Fibroblast of lung (primary cell): ENCODE data around the gene SLC9A3. TPM values are rescaled to one million over a fixed set of nuclear protein-coding genes. Genes with fewer than 3 reads are reported as not detected.
"Not testable (repeated sequence)": the region's sequence is repeated elsewhere in the genome, so short reads cannot be mapped to it uniquely, and the experiment has no call there.

Experiments
- DNase-seq, 2 donors: peaks; one replicate each; pipeline versions ENCODE4 v3.0.0 to v3.0.0-alpha.2; 2010; ENCODE audit warnings: low read depth in 2 of 2
- H2AFZ ChIP-seq: 2 replicates; pipeline ENCODE4 v1.5.1; 2012; ENCODE audit warnings: low read length, control low read depth, inconsistent platforms
- H3K27ac ChIP-seq: 2 replicates; pipeline ENCODE4 v1.5.1; 2011; ENCODE audit warnings: low read length, control low read depth; ENCODE audit not compliant: insufficient read depth
- H3K27me3 ChIP-seq: 2 replicates; pipeline ENCODE4 v1.5.1; 2011; ENCODE audit warnings: mild to moderate bottlenecking, low read length; ENCODE audit not compliant: control insufficient read depth, insufficient read depth
- H3K36me3 ChIP-seq: 2 replicates; pipeline ENCODE4 v1.5.1; 2011; ENCODE audit warnings: low read length; ENCODE audit not compliant: control insufficient read depth, insufficient read depth
- H3K4me1 ChIP-seq: 2 replicates; pipeline ENCODE4 v1.5.1; 2011; ENCODE audit warnings: low read length; ENCODE audit not compliant: control insufficient read depth, insufficient read depth; ENCODE audit errors: extremely low read depth
- H3K4me2 ChIP-seq: 2 replicates; pipeline ENCODE4 v1.5.1; 2011; ENCODE audit warnings: low read length, control low read depth; ENCODE audit not compliant: insufficient read depth; ENCODE audit errors: extremely low read depth
- H3K4me3 ChIP-seq, 4 experiments: fragments of 200-600 bp in 1 of 4; sonication (generic) in 1 of 4; replicated peaks in 1 of 4; 2 replicates each; pipeline ENCODE4 v1.5.1; 2011 to 2016; ENCODE audit warnings: low read length in 4 of 4, low read depth in 3 of 4, mild to moderate bottlenecking in 3 of 4, control low read depth in 2 of 4, inconsistent platforms in 1 of 4, mixed read lengths in 1 of 4; ENCODE audit not compliant: insufficient read depth in 1 of 4; ENCODE audit errors: control extremely low read depth in 1 of 4
- H3K79me2 ChIP-seq: 2 replicates; pipeline ENCODE4 v1.5.1; 2012; ENCODE audit warnings: mild to moderate bottlenecking, low read length, inconsistent platforms; ENCODE audit not compliant: control insufficient read depth, insufficient read depth
- H3K9ac ChIP-seq: 2 replicates; pipeline ENCODE4 v1.5.1; 2011; ENCODE audit warnings: mild to moderate bottlenecking, low read length, control low read depth; ENCODE audit not compliant: insufficient read depth
- H3K9me3 ChIP-seq: 2 replicates; pipeline ENCODE4 v1.5.1; 2012; ENCODE audit warnings: low read depth, low read length; ENCODE audit not compliant: control insufficient read depth, insufficient read depth
- H4K20me1 ChIP-seq: 2 replicates; pipeline ENCODE4 v1.5.1; 2011; ENCODE audit warnings: low read length; ENCODE audit not compliant: control insufficient read depth, insufficient read depth; ENCODE audit errors: extremely low read depth
- EZH2 ChIP-seq: IDR thresholded peaks from 2 replicates; pipeline ENCODE4 v1.5.1; 2012; ENCODE audit warnings: low read length, control low read depth, mild to moderate bottlenecking; ENCODE audit errors: missing control alignments
- polyA plus RNA-seq, 2 donors: library from polyadenylated mRNA; depleted of rRNA in 1 of 2; stranded (reverse) in 1 of 2; unstranded in 1 of 2; fragments of >200 nt; gene quantifications; 2 replicates each; pipeline ENCODE4 v1.2.1, GENCODE V29; 2011 to 2012; ENCODE audit warnings: missing spikeins in 1 of 2
- total RNA-seq: library from RNA; depleted of rRNA; stranded (reverse); fragments of >200 nt; gene quantifications from 2 replicates; pipeline ENCODE4 v1.2.1, GENCODE V29; 2014
- TF ChIP-seq, protein P1 (sequence below), 2 donors: IDR thresholded peaks in 1 of 2; conservative IDR thresholded peaks in 1 of 2; 1 replicate in 1 of 2; 2 replicates in 1 of 2; pipeline ENCODE4 v1.5.1; 2011 to 2012; ENCODE audit warnings: low read length in 2 of 2, control low read depth in 1 of 2, inconsistent platforms in 1 of 2, low read depth in 1 of 2, mild to moderate bottlenecking in 1 of 2

The SLC9A3 gene
- total and polyA plus RNA-seq, 2 donors (not counting 1 experiment from before 2014, with no cell fraction given), result 0.50 to 0.84 TPM

DNA sequence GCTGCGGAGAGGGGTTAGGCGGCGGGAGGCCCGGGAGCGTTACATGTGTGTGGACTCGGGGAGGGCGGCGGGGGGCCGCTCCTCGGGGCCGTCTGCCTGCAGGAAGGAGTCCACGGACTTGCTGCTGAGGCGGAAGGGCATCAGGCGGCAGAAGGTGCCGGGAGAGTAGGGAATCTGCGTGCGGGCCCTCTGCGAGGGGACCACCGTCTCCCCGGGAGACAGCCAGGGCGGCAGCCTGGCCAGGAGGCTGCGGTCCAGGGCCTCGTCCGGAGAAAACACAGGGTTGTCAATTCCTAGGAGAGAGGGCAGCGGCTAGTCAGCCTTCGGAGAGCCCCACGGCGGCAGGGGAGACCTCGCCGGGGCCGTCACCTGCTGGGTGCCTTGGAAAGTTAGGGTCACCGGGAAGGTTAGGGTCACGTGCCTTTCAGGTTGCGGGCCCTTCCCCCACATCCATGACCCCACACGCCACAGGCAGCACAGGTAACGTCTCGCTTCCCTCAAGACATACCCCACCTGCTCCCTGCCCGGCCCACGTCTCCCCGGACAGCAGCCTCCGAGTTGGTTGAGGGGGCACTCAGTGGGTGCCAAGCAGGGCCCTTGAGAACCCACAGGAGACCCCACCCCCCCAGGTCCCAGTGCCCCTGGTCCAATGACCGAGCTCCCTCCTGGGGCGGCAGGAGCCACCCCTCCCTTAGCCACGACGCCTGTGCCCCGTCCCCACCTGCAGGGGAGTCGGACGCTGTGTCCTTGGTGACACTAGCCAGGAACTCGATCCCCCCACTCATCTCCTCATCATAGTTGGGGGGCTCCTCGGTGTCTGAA is 49.2 kb downstream of the SLC9A3 start:
- no peaks in the 10 kb centered on the region for H3K9me3 ChIP-seq
- no peaks in the 10 kb centered on the region for H4K20me1 ChIP-seq
- no peaks in the 10 kb centered on the region for H3K4me1 ChIP-seq
- no peak overlapping the region for H2AFZ ChIP-seq
- peaks cover 1% of the 10 kb centered on the region for H3K79me2 ChIP-seq
- H3K4me3 ChIP-seq, result peak overlapping the region in 3 of 4 experiments; percentile 22 to 40 (median 26)
- peak overlapping the region; percentile 85 for H3K4me2 ChIP-seq
- no peak for TF ChIP-seq EZH2
- TF ChIP-seq, protein P1, sequence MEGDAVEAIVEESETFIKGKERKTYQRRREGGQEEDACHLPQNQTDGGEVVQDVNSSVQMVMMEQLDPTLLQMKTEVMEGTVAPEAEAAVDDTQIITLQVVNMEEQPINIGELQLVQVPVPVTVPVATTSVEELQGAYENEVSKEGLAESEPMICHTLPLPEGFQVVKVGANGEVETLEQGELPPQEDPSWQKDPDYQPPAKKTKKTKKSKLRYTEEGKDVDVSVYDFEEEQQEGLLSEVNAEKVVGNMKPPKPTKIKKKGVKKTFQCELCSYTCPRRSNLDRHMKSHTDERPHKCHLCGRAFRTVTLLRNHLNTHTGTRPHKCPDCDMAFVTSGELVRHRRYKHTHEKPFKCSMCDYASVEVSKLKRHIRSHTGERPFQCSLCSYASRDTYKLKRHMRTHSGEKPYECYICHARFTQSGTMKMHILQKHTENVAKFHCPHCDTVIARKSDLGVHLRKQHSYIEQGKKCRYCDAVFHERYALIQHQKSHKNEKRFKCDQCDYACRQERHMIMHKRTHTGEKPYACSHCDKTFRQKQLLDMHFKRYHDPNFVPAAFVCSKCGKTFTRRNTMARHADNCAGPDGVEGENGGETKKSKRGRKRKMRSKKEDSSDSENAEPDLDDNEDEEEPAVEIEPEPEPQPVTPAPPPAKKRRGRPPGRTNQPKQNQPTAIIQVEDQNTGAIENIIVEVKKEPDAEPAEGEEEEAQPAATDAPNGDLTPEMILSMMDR (conservative IDR thresholded peaks at IDR 0.05 in 1 of 2, IDR thresholded peaks at IDR 0.05 in 1 of 2; ENCODE audit: low read depth in 1 of 2, low read length in 2 of 2), result no peak
- peak in 1 of 2 donors; percentile 3 for DNase-seq
- H3K27ac ChIP-seq, result no peak overlapping the region
- H3K36me3 ChIP-seq, result peaks cover 2% of the 10 kb centered on the region
- no peak overlapping the region for H3K9ac ChIP-seq
- peaks cover 6% of the 10 kb centered on the region for H3K27me3 ChIP-seq

DNA sequence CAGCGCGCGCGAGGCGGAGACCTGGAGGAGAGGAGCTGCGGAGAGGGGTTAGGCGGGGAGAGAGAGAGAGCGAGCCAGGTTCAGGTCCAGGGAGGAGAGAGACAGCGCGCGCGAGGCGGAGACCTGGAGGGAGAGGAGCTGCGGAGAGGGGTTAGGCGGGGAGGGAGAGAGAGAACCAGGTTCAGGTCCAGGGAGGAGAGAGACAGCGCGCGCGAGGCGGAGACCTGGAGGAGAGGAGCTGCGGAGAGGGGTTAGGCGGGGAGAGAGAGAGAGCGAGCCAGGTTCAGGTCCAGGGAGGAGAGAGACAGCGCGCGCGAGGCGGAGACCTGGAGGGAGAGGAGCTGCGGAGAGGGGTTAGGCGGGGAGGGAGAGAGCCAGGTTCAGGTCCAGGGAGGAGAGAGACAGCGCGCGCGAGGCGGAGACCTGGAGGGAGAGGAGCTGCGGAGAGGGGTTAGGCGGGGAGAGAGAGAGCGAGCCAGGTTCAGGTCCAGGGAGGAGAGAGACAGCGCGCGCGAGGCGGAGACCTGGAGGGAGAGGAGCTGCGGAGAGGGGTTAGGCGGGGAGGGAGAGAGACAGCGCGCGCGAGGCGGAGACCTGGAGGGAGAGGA is 49.9 kb downstream of the SLC9A3 start:
- peak in 1 of 2 donors; percentile 10 for DNase-seq

DNA sequence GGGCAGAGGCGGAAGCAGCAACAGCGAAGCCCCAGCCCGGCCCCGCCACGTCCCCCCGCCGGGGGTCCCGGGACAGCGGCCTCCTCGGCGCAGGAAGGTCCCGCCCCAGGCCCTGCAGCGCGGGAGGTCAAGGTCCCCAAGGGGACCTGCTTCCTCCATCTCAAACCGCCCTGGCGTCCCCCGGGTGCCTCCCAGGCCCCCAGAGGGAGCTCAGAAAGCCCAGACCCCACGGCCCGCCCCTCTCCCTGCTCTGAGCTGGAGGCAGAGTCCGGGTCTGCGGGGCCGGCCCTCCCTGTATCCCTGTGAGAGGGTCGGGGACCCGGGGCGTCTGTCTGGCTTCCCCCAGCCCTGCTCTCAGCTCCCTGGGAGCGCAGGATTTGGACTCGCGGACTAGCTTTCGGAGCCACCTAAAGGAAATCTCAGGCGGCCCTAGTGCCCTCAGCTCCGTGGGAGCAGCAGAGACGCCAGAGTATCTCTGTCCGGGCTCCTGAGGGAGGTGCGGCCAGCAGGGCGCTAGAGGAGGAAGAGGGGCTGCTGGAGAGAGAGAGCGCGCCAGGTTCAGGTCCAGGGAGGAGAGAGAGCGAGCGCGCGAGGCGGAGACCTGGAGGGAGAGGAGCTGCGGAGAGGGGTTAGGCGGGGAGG is 50.6 kb downstream of the SLC9A3 start:
- H3K27ac ChIP-seq, result peak overlapping the region; percentile 14
- peaks cover 6% of the 10 kb centered on the region for H3K27me3 ChIP-seq
- H3K4me3 ChIP-seq, result peak overlapping the region; percentile 54 to 84 (median 68)
- no peaks in the 10 kb centered on the region for H4K20me1 ChIP-seq
- H3K79me2 ChIP-seq, result peaks cover 1% of the 10 kb centered on the region
- no peak for TF ChIP-seq EZH2
- H3K4me2 ChIP-seq, result peak overlapping the region; percentile 80
- peak; percentile 28 to 47 for DNase-seq
- H3K36me3 ChIP-seq, result peaks cover 2% of the 10 kb centered on the region
- H2AFZ ChIP-seq, result no peak overlapping the region
- H3K4me1 ChIP-seq, result no peaks in the 10 kb centered on the region
- H3K9ac ChIP-seq, result peak overlapping the region; percentile 70
- no peaks in the 10 kb centered on the region for H3K9me3 ChIP-seq

More for the DNA sequence above, 49.9 kb downstream of the SLC9A3 start:
- not testable (repeated sequence) for H4K20me1 ChIP-seq, H3K4me1 ChIP-seq, H3K79me2 ChIP-seq, H2AFZ ChIP-seq, H3K9me3 ChIP-seq, H3K9ac ChIP-seq, H3K27ac ChIP-seq, H3K36me3 ChIP-seq, H3K27me3 ChIP-seq
- Histone ChIP-seq H3K4me3 (peak overlapping the region in 3 of 4 experiments; percentile 63 to 84 (median 72)), H3K4me2 (peak overlapping the region; percentile 80)
